H9 (cell line): ENCODE measurements around the gene ERFE. TPM values are rescaled to one million over a fixed set of nuclear protein-coding genes. Genes with fewer than 3 reads are reported as not detected.

ENCODE experiments used
- DNase-seq: peaks from one replicate; pipeline ENCODE4 v3.0.0-alpha.2; 2017
- H2AFZ ChIP-seq: one replicate; pipeline ENCODE4 v1.6.1; 2013; ENCODE audit warnings: mild to moderate bottlenecking, low read length, control low read depth, moderate library complexity
- H2AK5ac ChIP-seq: 2 replicates; pipeline ENCODE4 v1.6.1; 2013; ENCODE audit warnings: low read length, control low read depth, mixed read lengths; ENCODE audit not compliant: insufficient read length
- H2BK120ac ChIP-seq: one replicate; pipeline ENCODE4 v1.6.1; 2013; ENCODE audit warnings: low read depth, mild to moderate bottlenecking, low read length, control low read depth, inconsistent platforms; ENCODE audit not compliant: poor library complexity, severe bottlenecking
- H2BK12ac ChIP-seq: 2 replicates; pipeline ENCODE4 v1.6.1; 2013; ENCODE audit warnings: low read length, control low read depth, mixed read lengths, low read depth; ENCODE audit not compliant: insufficient read length
- H2BK15ac ChIP-seq: 2 replicates; pipeline ENCODE4 v1.6.1; 2013; ENCODE audit warnings: low read depth, low read length, control low read depth
- H2BK20ac ChIP-seq: one replicate; pipeline ENCODE4 v1.6.1; 2013; ENCODE audit warnings: low read depth, mild to moderate bottlenecking, low read length, control low read depth, inconsistent platforms; ENCODE audit not compliant: poor library complexity, severe bottlenecking
- H2BK5ac ChIP-seq: 2 replicates; pipeline ENCODE4 v1.6.1; 2013; ENCODE audit warnings: low read length, control low read depth, mixed read lengths; ENCODE audit not compliant: insufficient read length
- H3K14ac ChIP-seq: 2 replicates; pipeline ENCODE4 v1.6.1; 2013; ENCODE audit warnings: low read length, control low read depth; ENCODE audit not compliant: insufficient read depth
- H3K18ac ChIP-seq: 2 replicates; pipeline ENCODE4 v1.6.1; 2013; ENCODE audit warnings: low read depth, mild to moderate bottlenecking, mixed read lengths, low read length, control low read depth; ENCODE audit not compliant: insufficient read length
- H3K23ac ChIP-seq: 2 replicates; pipeline ENCODE4 v1.6.1; 2013; ENCODE audit warnings: low read length, control low read depth, mixed read lengths, low read depth; ENCODE audit not compliant: insufficient read length
- H3K23me2 ChIP-seq: 2 replicates; pipeline ENCODE4 v1.6.1; 2013; ENCODE audit warnings: low read depth, mild to moderate bottlenecking, mixed read lengths, low read length, control low read depth; ENCODE audit not compliant: insufficient read length, poor library complexity, severe bottlenecking
- H3K27ac ChIP-seq: 2 replicates; pipeline ENCODE4 v1.5.1; 2013; ENCODE audit warnings: low read length, control low read depth, mixed read lengths, low read depth; ENCODE audit not compliant: insufficient read length
- H3K27me3 ChIP-seq: 2 replicates; pipeline ENCODE4 v1.6.1; 2013; ENCODE audit warnings: low read length, control low read depth, inconsistent platforms; ENCODE audit not compliant: insufficient read depth
- H3K4ac ChIP-seq: 2 replicates; pipeline ENCODE4 v1.6.1; 2013; ENCODE audit warnings: low read depth, mild to moderate bottlenecking, control low read depth, inconsistent platforms, low read length, moderate library complexity
- H3K4me1 ChIP-seq: 2 replicates; pipeline ENCODE4 v1.6.1; 2013; ENCODE audit warnings: low read length, control low read depth, inconsistent platforms; ENCODE audit not compliant: insufficient read depth
- H3K4me2 ChIP-seq: 2 replicates; pipeline ENCODE4 v1.6.1; 2013; ENCODE audit warnings: low read length, control low read depth, mixed read lengths; ENCODE audit not compliant: insufficient read length, insufficient read depth
- H3K56ac ChIP-seq: 2 replicates; pipeline ENCODE4 v1.6.1; 2013; ENCODE audit warnings: low read depth, mild to moderate bottlenecking, mixed read lengths, low read length, control low read depth; ENCODE audit not compliant: insufficient read length
- H3K79me1 ChIP-seq: 2 replicates; pipeline ENCODE4 v1.6.1; 2013; ENCODE audit warnings: low read depth, mild to moderate bottlenecking, moderate library complexity, low read length, control low read depth, inconsistent platforms; ENCODE audit not compliant: insufficient read depth, poor library complexity, severe bottlenecking
- H3K79me2 ChIP-seq: 2 replicates; pipeline ENCODE4 v1.6.1; 2013; ENCODE audit warnings: low read length, control low read depth, inconsistent platforms; ENCODE audit not compliant: insufficient read depth
- H3K9ac ChIP-seq: 2 replicates; pipeline ENCODE4 v1.6.1; 2013; ENCODE audit warnings: low read length, control low read depth, mixed read lengths; ENCODE audit not compliant: insufficient read length; ENCODE audit errors: extremely low read depth
- H3K9me3 ChIP-seq: one replicate; pipeline ENCODE4 v1.6.1; 2013; ENCODE audit warnings: low read depth, low read length, inconsistent platforms; ENCODE audit not compliant: control insufficient read depth
- H3T11ph ChIP-seq: one replicate; pipeline ENCODE4 v1.6.1; 2013; ENCODE audit warnings: mild to moderate bottlenecking, low read length, control low read depth, inconsistent platforms
- H4K20me1 ChIP-seq: one replicate; pipeline ENCODE4 v1.6.1; 2013; ENCODE audit not compliant: control insufficient read depth, insufficient read length, insufficient read depth
- H4K5ac ChIP-seq: 2 replicates; pipeline ENCODE4 v1.6.1; 2013; ENCODE audit warnings: low read depth, mild to moderate bottlenecking, mixed read lengths, low read length, control low read depth; ENCODE audit not compliant: insufficient read length
- H4K8ac ChIP-seq: replicated peaks from 2 replicates; pipeline ENCODE4 v1.6.1; 2013; ENCODE audit warnings: low read length, control low read depth, mixed read lengths, low read depth; ENCODE audit not compliant: insufficient read length
- H4K91ac ChIP-seq: 2 replicates; pipeline ENCODE4 v1.6.1; 2013; ENCODE audit warnings: low read depth, mild to moderate bottlenecking, moderate library complexity, mixed read lengths, low read length, control low read depth; ENCODE audit not compliant: insufficient read length
- H3K27ac Mint-ChIP-seq, 3 experiments: 2 replicates in 2 of 3; 3 replicates in 1 of 3; pipeline ENCODE4 v1.8.0; 2020 to 2021; ENCODE audit warnings: mixed read lengths in 3 of 3, mild to moderate bottlenecking in 1 of 3, moderate library complexity in 1 of 3
- H3K27me3 Mint-ChIP-seq: 2 replicates; pipeline ENCODE4 v1.8.0; 2021; ENCODE audit warnings: low read depth, mild to moderate bottlenecking, moderate library complexity, mixed read lengths
- H3K36me3 Mint-ChIP-seq, 3 experiments: 2 replicates in 2 of 3; 3 replicates in 1 of 3; pipeline ENCODE4 v1.8.0; 2020 to 2021; ENCODE audit warnings: low read depth in 3 of 3, mixed read lengths in 3 of 3; ENCODE audit not compliant: insufficient read depth in 1 of 3
- H3K4me1 Mint-ChIP-seq, 2 experiments: 2 replicates each; pipeline ENCODE4 v1.8.0; 2020; ENCODE audit warnings: mixed read lengths in 2 of 2
- H3K4me3 Mint-ChIP-seq, 2 experiments: 2 replicates in 1 of 2; 3 replicates in 1 of 2; pipeline ENCODE4 v1.8.0; 2020 to 2021; ENCODE audit warnings: mild to moderate bottlenecking in 2 of 2, mixed read lengths in 2 of 2, moderate library complexity in 1 of 2
- H3K9me3 Mint-ChIP-seq, 2 experiments: 2 replicates in 1 of 2; 3 replicates in 1 of 2; pipeline ENCODE4 v1.8.0; 2020; ENCODE audit warnings: mild to moderate bottlenecking in 2 of 2, mixed read lengths in 2 of 2, moderate library complexity in 1 of 2
- CTCF ChIP-seq: fragments of 200-600 bp; sonication (generic); conservative IDR thresholded peaks from 3 replicates; pipeline ENCODE4 v1.8.0; 2021; ENCODE audit warnings: antibody characterized with exemption, mild to moderate bottlenecking
- WGBS: extraction: QIAGEN DNeasy Blood & Tissue Kit; methylation state at CpG from one replicate; pipeline ENCODE4 v1.1.7; 2013; ENCODE audit warnings: missing lambda C conversion rate, low lambda C conversion rate, mixed read lengths; ENCODE audit not compliant: insufficient read length; ENCODE audit errors: extremely low coverage; 5-methylcytosine and 5-hydroxymethylcytosine counted together
- total RNA-seq: library from RNA; stranded (reverse); gene quantifications from 2 replicates; pipeline ENCODE4 v1.2.1, GENCODE V29; 2021

Gene ERFE
- total RNA-seq, 1 experiment from 2014 or later: 2.1 TPM

DNA sequence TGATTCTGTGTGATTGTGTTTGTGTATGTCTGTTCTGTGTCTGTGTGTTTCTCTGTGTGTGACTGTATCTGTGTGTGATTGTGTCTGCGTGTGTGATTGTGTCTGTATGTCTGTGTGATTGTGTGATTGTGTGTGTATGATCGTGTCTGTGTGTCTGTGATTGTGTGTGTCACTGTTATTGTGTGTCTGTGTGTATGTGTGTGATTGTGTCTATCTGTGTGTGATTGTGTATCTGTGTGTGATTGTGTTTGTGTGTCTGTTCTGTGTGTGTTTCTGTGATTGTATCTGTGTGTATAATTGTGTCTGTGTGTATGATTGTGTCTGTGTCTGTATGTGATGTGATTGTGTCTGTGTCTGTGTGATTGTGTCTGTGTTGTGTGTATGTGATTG lies 32.0 kb upstream of the ERFE start:
- H2AK5ac ChIP-seq: no peak overlapping the region
- H3K79me1 ChIP-seq: no peaks in the 10 kb centered on the region
- Mint-ChIP-seq H3K27me3 (no peaks in the 10 kb centered on the region; the same call in 1 of the 2 replicates), H3K36me3 (no peaks in the 10 kb centered on the region), H3K27ac (no peak overlapping the region), H3K4me3 (no peak overlapping the region), H3K9me3 (no peaks in the 10 kb centered on the region; a peak in 1 of 5 replicates), H3K4me1 (no peaks in the 10 kb centered on the region)
- H3K4me2 ChIP-seq: no peak overlapping the region
- H2BK120ac ChIP-seq: no peak overlapping the region
- H4K91ac ChIP-seq: no peak overlapping the region
- no peak overlapping the region for H2AFZ ChIP-seq
- H4K5ac ChIP-seq: no peak overlapping the region
- H3K18ac ChIP-seq: no peak overlapping the region
- H4K20me1 ChIP-seq: no peaks in the 10 kb centered on the region
- H3K23me2 ChIP-seq: no peaks in the 10 kb centered on the region
- no peak overlapping the region for H4K8ac ChIP-seq
- no peak for TF ChIP-seq CTCF
- no peaks in the 10 kb centered on the region for H3K4me1 ChIP-seq
- H3K14ac ChIP-seq: no peak overlapping the region
- no peaks in the 10 kb centered on the region for H3K79me2 ChIP-seq
- DNase-seq: no peak
- no peak overlapping the region for H3T11ph ChIP-seq
- no peak overlapping the region for H3K56ac ChIP-seq
- no peak overlapping the region for H2BK5ac ChIP-seq
- H3K27ac ChIP-seq: no peak overlapping the region
- H3K23ac ChIP-seq: no peak overlapping the region
- H3K4ac ChIP-seq: no peak overlapping the region
- H2BK20ac ChIP-seq: no peak overlapping the region
- H3K9me3 ChIP-seq: no peaks in the 10 kb centered on the region
- no peak overlapping the region for H2BK15ac ChIP-seq
- no CpG with 5 or more reads among the region's 2 CpGs for WGBS
- H3K9ac ChIP-seq: no peak overlapping the region
- H2BK12ac ChIP-seq: no peak overlapping the region
- no peaks in the 10 kb centered on the region for H3K27me3 ChIP-seq
